Stimulated activated CD4-positive, alpha-beta T cell treated with anti-CD3 and anti-CD28 coated beads, Interleukin-4, amount 100 ng/mL, for 24 hours (primary cell): ENCODE data around the gene MMRN1.

ENCODE experiments used
- DNase-seq: peaks from one replicate; pipeline ENCODE4 v3.0.0-alpha.2; 2020

The MMRN1 gene

GRCh38 chr4:89894649-89895550, at the start of gene MMRN1:
Gene MMRN1, plus strand, starts transcription at chr4:89894854. Its CDS starts 118 bp downstream, at chr4:89894972.
- DNase-seq, result no peak

- DNase-seq, result no peak
Measured at GRCh38 chr4:89847571-89848325, 46.9 kb upstream of the MMRN1 start.

GRCh38 chr4:89855236-89855635, 39.4 kb upstream of the MMRN1 start:
- no peak for DNase-seq

- no peak for DNase-seq
Measured at GRCh38 chr4:89860971-89861370, 33.7 kb upstream of the MMRN1 start.

- no peak for DNase-seq
Measured at GRCh38 chr4:89863533-89863932, 31.1 kb upstream of the MMRN1 start.

- no peak for DNase-seq
Measured at GRCh38 chr4:89868276-89868675, 26.4 kb upstream of the MMRN1 start.

GRCh38 chr4:89868999-89869589, 25.6 kb upstream of the MMRN1 start:
- DNase-seq, result no peak

- DNase-seq, result no peak
Measured at GRCh38 chr4:89871211-89871610, 23.4 kb upstream of the MMRN1 start.

GRCh38 chr4:89876548-89876947, 18.1 kb upstream of the MMRN1 start:
- no peak for DNase-seq

GRCh38 chr4:89878611-89879010, 16.0 kb upstream of the MMRN1 start:
- no peak for DNase-seq

GRCh38 chr4:89879215-89879614, 15.4 kb upstream of the MMRN1 start:
- no peak for DNase-seq

GRCh38 chr4:89889289-89889688, 5.4 kb upstream of the MMRN1 start:
- no peak for DNase-seq

- DNase-seq, result no peak
Measured at GRCh38 chr4:89897867-89898266, 3.2 kb downstream of the MMRN1 start.

GRCh38 chr4:89898304-89898716, 3.7 kb downstream of the MMRN1 start:
- DNase-seq, result no peak

- no peak for DNase-seq
Measured at GRCh38 chr4:89899152-89899551, 4.5 kb downstream of the MMRN1 start.

- DNase-seq, result no peak
Measured at GRCh38 chr4:89899854-89900253, 5.2 kb downstream of the MMRN1 start.

GRCh38 chr4:89901808-89902431, 7.3 kb downstream of the MMRN1 start:
- DNase-seq, result peak; percentile 62

- DNase-seq, result no peak
Measured at GRCh38 chr4:89904524-89904923, 9.9 kb downstream of the MMRN1 start.

GRCh38 chr4:89906316-89906715, 11.7 kb downstream of the MMRN1 start:
- no peak for DNase-seq

- DNase-seq, result no peak
Measured at GRCh38 chr4:89906777-89907521, 12.3 kb downstream of the MMRN1 start.

- no peak for DNase-seq
Measured at GRCh38 chr4:89909889-89910288, 15.2 kb downstream of the MMRN1 start.

GRCh38 chr4:89913623-89914022, 19.0 kb downstream of the MMRN1 start:
- DNase-seq, result no peak
